Measurements from ENCODE around the gene CELSR2.

The CELSR2 gene

GRCh38 chr1:109252167-109252892 lies 3.0 kb downstream of the CELSR2 start:
- no peak for FAIRE-seq
- TF ChIP-seq POLR2A (IDR thresholded peaks at IDR 0.05; ENCODE audit: low read depth, low read length): no peak
- DNase-seq (ENCODE audit: insufficient read length, low spot score): no peak

GRCh38 chr1:109252893-109253802 lies 3.8 kb downstream of the CELSR2 start:
- TF ChIP-seq POLR2A (IDR thresholded peaks at IDR 0.05; ENCODE audit: low read depth, low read length): no peak
- DNase-seq (ENCODE audit: insufficient read length, low spot score) (no peak), FAIRE-seq (no peak)

- DNase-seq (ENCODE audit: insufficient read length, low spot score): no peak
- no peak for TF ChIP-seq POLR2A (IDR thresholded peaks at IDR 0.05; ENCODE audit: low read depth, low read length)
- no peak for FAIRE-seq
Measured at GRCh38 chr1:109253803-109254620, 4.7 kb downstream of the CELSR2 start.

- no peak for FAIRE-seq
- no peak for DNase-seq (ENCODE audit: insufficient read length, low spot score)
- TF ChIP-seq POLR2A (IDR thresholded peaks at IDR 0.05; ENCODE audit: low read depth, low read length): no peak
Measured at GRCh38 chr1:109254621-109255096, 5.3 kb downstream of the CELSR2 start.

- TF ChIP-seq POLR2A (IDR thresholded peaks at IDR 0.05; ENCODE audit: low read depth, low read length): no peak
- DNase-seq (ENCODE audit: insufficient read length, low spot score): no peak
- no peak for FAIRE-seq
Measured at GRCh38 chr1:109255097-109255651, 5.8 kb downstream of the CELSR2 start.

- no peak for DNase-seq (ENCODE audit: insufficient read length, low spot score)
- no peak for TF ChIP-seq POLR2A (IDR thresholded peaks at IDR 0.05; ENCODE audit: low read depth, low read length)
- FAIRE-seq: no peak
Measured at GRCh38 chr1:109255678-109256077, 6.3 kb downstream of the CELSR2 start.

GRCh38 chr1:109256085-109256484 lies 6.7 kb downstream of the CELSR2 start:
- no peak for FAIRE-seq
- no peak for TF ChIP-seq POLR2A (IDR thresholded peaks at IDR 0.05; ENCODE audit: low read depth, low read length)
- no peak for DNase-seq (ENCODE audit: insufficient read length, low spot score)

- FAIRE-seq: no peak
- no peak for TF ChIP-seq POLR2A (IDR thresholded peaks at IDR 0.05; ENCODE audit: low read depth, low read length)
- no peak for DNase-seq (ENCODE audit: insufficient read length, low spot score)
Measured at GRCh38 chr1:109256971-109257681, 7.8 kb downstream of the CELSR2 start.

- FAIRE-seq (no peak), DNase-seq (ENCODE audit: insufficient read length, low spot score) (no peak)
- TF ChIP-seq POLR2A (IDR thresholded peaks at IDR 0.05; ENCODE audit: low read depth, low read length): no peak
Measured at GRCh38 chr1:109257682-109258421, 8.5 kb downstream of the CELSR2 start.

GRCh38 chr1:109258481-109259466 lies 9.4 kb downstream of the CELSR2 start:
- no peak for FAIRE-seq
- TF ChIP-seq POLR2A (IDR thresholded peaks at IDR 0.05; ENCODE audit: low read depth, low read length): no peak
- no peak for DNase-seq (ENCODE audit: insufficient read length, low spot score)
